Measurements from ENCODE around the gene CDC26. TPM values are rescaled to one million over a fixed set of nuclear protein-coding genes. Genes with fewer than 3 reads are reported as not detected.

The CDC26 gene
- total RNA-seq: 10 to 100 TPM; 32.2 to 35.2 TPM

DNA sequence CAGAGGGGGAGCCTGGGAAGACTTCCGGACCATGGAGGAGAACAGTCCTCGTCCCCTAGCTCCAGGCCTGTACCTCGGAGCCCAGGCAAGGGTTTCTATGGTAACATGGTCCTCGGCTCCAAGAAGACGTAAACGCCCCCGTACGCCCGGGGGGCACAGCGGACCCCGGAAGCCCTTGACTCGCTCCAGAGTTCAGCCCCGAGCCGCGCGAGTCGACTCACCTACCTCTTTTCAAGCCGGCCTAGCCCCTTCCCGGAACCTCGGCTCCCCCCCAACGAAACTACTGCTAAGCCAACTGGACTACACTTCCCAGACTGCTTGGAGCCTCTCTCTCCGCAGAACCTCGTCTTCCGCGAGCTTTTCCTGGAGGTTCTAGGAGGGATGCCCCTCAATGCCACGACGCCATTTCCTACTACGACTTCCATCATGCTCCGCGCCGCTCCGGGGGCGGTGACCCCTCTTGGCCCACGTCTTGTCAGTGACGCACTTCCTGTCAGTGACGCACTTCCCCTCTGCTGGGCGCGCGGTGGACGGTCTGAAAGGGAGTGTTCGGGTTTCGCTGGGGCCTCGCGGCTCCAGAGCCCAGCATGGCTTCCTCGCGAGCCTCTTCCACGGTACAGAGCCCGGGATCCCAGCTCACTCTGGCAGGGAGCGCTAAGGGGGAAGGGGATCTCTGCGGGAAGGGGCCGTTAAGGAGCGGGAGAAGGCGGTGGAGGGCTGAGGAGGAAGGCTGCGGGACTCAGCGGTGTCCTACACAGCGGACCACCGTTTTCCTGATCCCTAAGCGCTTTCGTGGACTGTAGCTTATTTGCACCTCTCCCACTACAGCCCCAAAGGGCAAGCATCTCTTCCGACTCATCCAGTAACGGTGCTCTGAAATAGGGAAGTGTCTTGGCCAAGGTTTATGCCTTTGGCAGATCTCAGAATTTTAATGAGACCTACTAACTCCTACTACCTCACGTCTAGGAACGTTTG is at the start of gene CDC26, which contains the start of gene PRPF4:
Gene CDC26 (minus strand): TSS at position 416 of the 975 bp plus-strand sequence. CDS start 3,065 bp downstream, outside the sequence.
Gene PRPF4 (plus strand): TSS at position 502 of the 975 bp plus-strand sequence. CDS start 86 bp downstream, at position 588.

DNA sequence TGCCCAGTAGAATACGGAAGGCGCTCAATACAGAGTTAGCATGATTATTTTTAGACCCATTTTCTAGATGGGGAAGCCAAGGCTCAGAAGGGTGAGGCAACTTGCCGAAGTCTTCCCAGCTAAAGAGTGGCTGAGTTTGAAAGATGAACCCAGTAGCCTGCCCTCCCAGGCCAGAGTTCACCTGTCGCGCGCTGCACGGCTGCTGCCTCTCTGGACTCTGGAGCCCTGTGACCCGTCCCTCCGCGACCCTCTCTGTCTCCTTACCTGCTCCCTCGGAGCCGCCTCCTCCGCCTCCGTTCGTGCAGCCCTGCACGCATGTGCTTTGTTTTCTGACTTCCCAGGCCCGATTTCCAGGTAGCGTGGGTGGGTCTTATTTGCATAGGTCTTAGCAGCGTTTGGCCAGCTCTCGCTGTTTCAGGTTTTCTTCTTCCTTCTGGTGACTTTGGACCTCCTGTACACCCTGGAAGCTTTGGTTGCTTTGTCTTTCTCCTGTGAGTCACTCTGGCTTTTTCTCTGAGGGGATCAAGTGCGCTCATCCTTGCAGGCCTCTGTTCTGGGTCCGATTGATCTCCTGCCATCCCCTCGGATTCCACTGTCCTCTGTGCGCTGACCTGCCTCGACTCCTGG is 27.5 kb upstream of the CDC26 start, which contains the start of gene RNF183:
Gene RNF183 (minus strand): TSS at position 585 of the 627 bp plus-strand sequence. CDS start 5,192 bp downstream, outside the sequence.

DNA sequence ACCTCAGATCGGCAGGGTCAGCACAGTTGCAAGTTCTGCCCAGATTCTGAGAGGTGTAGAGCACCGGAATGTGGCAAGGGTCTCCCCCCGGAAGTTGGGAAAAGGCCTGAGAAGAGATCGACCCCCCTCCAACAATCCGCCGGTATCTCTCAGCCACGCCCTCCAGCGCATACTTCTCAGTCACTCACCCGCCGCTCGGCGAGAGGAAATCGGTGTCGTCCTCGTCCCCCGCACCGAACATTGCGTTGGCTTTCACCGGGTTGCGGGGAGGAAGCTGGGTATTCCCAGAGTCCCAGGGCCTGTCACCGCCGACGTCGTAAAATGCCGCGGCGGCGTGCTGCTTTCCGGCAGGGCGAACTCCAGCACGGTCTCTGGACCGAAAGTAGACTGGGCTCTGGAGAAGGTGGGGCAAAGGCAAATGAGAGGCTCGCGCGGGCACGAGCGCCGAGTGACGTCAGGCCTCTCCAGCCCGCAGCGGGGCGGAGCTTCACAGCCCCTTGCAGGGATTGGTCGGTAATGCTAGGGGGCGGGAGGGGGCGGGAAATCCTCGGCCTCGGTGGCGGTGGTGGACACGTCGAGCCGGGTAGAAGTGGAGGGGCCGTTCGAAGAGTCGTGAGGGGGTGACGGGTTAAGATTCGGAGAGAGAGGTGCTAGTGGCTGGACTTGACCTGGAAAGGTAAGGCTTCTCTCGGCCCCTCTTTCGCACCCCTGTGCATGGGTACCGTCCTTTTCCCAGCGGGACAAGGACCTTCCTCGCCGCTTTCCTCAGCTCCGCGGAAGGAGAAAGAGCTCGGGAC is 54.2 kb downstream of the CDC26 start, which contains the start of the genes FKBP15 and SLC31A1:
Gene FKBP15 (minus strand): TSS at position 275 of the 797 bp plus-strand sequence. CDS start 34 bp downstream, at position 241.
Gene SLC31A1 (plus strand): TSS at position 542 of the 797 bp plus-strand sequence. CDS start 34,605 bp downstream, outside the sequence.

Other genes with a start within 250 kb of the CDC26 start
- under 1 TPM; 0.87 to 0.98 TPM for gene ZFP37, start 218.8 kb downstream of the CDC26 start, total RNA-seq
- 1 to 10 TPM; 3.4 to 3.5 TPM for gene SLC31A2, start 124.6 kb downstream of the CDC26 start, total RNA-seq
- gene FKBP15, start 54.3 kb downstream of the CDC26 start, total RNA-seq: 10 to 100 TPM; 34.7 to 35.4 TPM
- gene SLC31A1, start 54.0 kb downstream of the CDC26 start, total RNA-seq: 1 to 10 TPM; 7.7 to 7.8 TPM
- 10 to 100 TPM; 22.8 to 25.0 TPM for gene PRPF4, start 86 bp upstream of the CDC26 start, total RNA-seq
- gene RNF183, start 27.8 kb upstream of the CDC26 start, total RNA-seq: not detected
- gene WDR31, start 64.7 kb upstream of the CDC26 start, total RNA-seq: under 1 TPM; 0.91 to 0.96 TPM
- gene BSPRY, start 74.0 kb upstream of the CDC26 start, total RNA-seq: 1 to 10 TPM; 2.5 to 2.6 TPM
- 10 to 100 TPM; 15.5 to 17.0 TPM for gene HDHD3, start 101.4 kb upstream of the CDC26 start, total RNA-seq
- 10 to 100 TPM; 27.9 to 32.9 TPM for gene ALAD, start 125.7 kb upstream of the CDC26 start, total RNA-seq
- 10 to 100 TPM; 60.5 to 61.2 TPM for gene POLE3, start 135.1 kb upstream of the CDC26 start, total RNA-seq
- under 1 TPM; 0.39 to 0.43 TPM for gene C9orf43, start 135.2 kb upstream of the CDC26 start, total RNA-seq
- gene RGS3, start 188.2 kb upstream of the CDC26 start, total RNA-seq: 10 to 100 TPM; 33.3 to 34.1 TPM

Measured in activated naive CD4-positive, alpha-beta T cell treated with anti-CD3 and anti-CD28 coated beads, Interleukin-2, amount 10 ng/mL, durations not matched to agents 5 hours and 36 hours (primary cell).